Endothelial cell of umbilical vein (primary cell): ENCODE data around the gene KIF21B. TPM values are rescaled to one million over a fixed set of nuclear protein-coding genes. Genes with fewer than 3 reads are reported as not detected.

Experiments used
- BruUV-seq: library from RNA; stranded (reverse); fragments of 400-500 nt; replicated peaks from 2 replicates; lab custom pipeline; 2021; lab: Mats Ljungman, UMichigan
- CTCF ChIA-PET: fragments of 300-600, 350-600 bp; sonication (Branson Sonifier 250); formaldehyde crosslinking; loops from one replicate; lab custom pipeline; 2021; ENCODE audit warnings: antibody characterized with exemption, inconsistent platforms; lab: Charles Lee
- POLR2A ChIA-PET: fragments of 300-600, 350-600 bp; sonication (Branson Sonifier 250); formaldehyde crosslinking; loops from one replicate; lab custom pipeline; 2021; ENCODE audit warnings: antibody characterized with exemption, inconsistent platforms; lab: Charles Lee
- DNase-seq: peaks from one replicate; pipeline ENCODE4 v3.0.0-alpha.2; 2011; ENCODE audit warnings: low read depth, low spot score
- FAIRE-seq: peaks from 2 replicates; lab custom pipeline; 2011; peaks lifted over from hg19 to GRCh38; lab: Jason Lieb, UNC
- H2AFZ ChIP-seq: 2 replicates; pipeline ENCODE4 v1.6.0; 2012; ENCODE audit warnings: low read depth, low read length, control low read depth, inconsistent platforms
- H3K27ac ChIP-seq: 2 replicates; pipeline ENCODE4 v1.5.1; 2011; ENCODE audit warnings: low read depth, mild to moderate bottlenecking, control low read depth, low read length, moderate library complexity; ENCODE audit not compliant: insufficient read depth
- H3K27me3 ChIP-seq, 2 experiments: 2 replicates each; pipeline versions ENCODE4 v1.6.0 to v1.6.1; 2011; ENCODE audit warnings: low read length in 2 of 2, mixed read lengths in 1 of 2; ENCODE audit not compliant: control insufficient read depth in 2 of 2, insufficient read depth in 2 of 2
- H3K36me3 ChIP-seq, 2 experiments: 2 replicates in 1 of 2; 3 replicates in 1 of 2; pipeline ENCODE4 v1.5.1; 2011; ENCODE audit warnings: low read length in 2 of 2, mild to moderate bottlenecking in 1 of 2, moderate library complexity in 1 of 2; ENCODE audit not compliant: control insufficient read depth in 2 of 2, insufficient read depth in 2 of 2; ENCODE audit errors: extremely low read depth in 1 of 2
- H3K4me1 ChIP-seq: 3 replicates; pipeline ENCODE4 v1.5.1; 2011; ENCODE audit warnings: mild to moderate bottlenecking, low read length; ENCODE audit not compliant: control insufficient read depth, insufficient read depth; ENCODE audit errors: extremely low read depth
- H3K4me2 ChIP-seq: 2 replicates; pipeline ENCODE4 v1.6.1; 2011; ENCODE audit warnings: low read length, control low read depth, mixed read lengths; ENCODE audit not compliant: insufficient read depth
- H3K4me3 ChIP-seq, 3 experiments: fragments of 200-600 bp in 1 of 3; sonication (generic), shearing (Covaris generic) in 1 of 3; replicated peaks in 1 of 3; 2 replicates each; pipeline ENCODE4 v1.5.1; 2011 to 2016; ENCODE audit warnings: control low read depth in 3 of 3, low read length in 3 of 3, mild to moderate bottlenecking in 2 of 3, inconsistent platforms in 1 of 3, low read depth in 1 of 3, moderate library complexity in 1 of 3; ENCODE audit not compliant: insufficient read depth in 1 of 3
- H3K79me2 ChIP-seq: 2 replicates; pipeline ENCODE4 v1.6.0; 2012; ENCODE audit warnings: low read length, inconsistent platforms; ENCODE audit not compliant: control insufficient read depth, insufficient read depth
- H3K9ac ChIP-seq: replicated peaks from 2 replicates; pipeline ENCODE3; 2011; ENCODE audit warnings: low read length, control low read depth; ENCODE audit not compliant: insufficient read depth; ENCODE audit errors: extremely low read depth
- H3K9me1 ChIP-seq: replicated peaks from 3 replicates; pipeline ENCODE4 v1.6.0; 2011; ENCODE audit warnings: mild to moderate bottlenecking, low read length; ENCODE audit not compliant: control insufficient read depth, insufficient read depth; ENCODE audit errors: extremely low read depth
- H3K9me3 ChIP-seq: replicated peaks from 2 replicates; pipeline ENCODE4 v1.5.1; 2012; ENCODE audit warnings: low read length, inconsistent platforms; ENCODE audit not compliant: control insufficient read depth, insufficient read depth
- H4K20me1 ChIP-seq: replicated peaks from 2 replicates; pipeline ENCODE3; 2011; ENCODE audit warnings: mild to moderate bottlenecking, low read length; ENCODE audit not compliant: control insufficient read depth, insufficient read depth; ENCODE audit errors: extremely low read depth
- CTCF ChIP-seq, 2 donors: IDR thresholded peaks; 1 replicate in 1 of 2; 2 replicates in 1 of 2; pipeline ENCODE4 v1.5.1; 2011; ENCODE audit warnings: low read length in 2 of 2, mild to moderate bottlenecking in 2 of 2, moderate library complexity in 2 of 2, control low read depth in 1 of 2, inconsistent platforms in 1 of 2, low read depth in 1 of 2; ENCODE audit not compliant: insufficient read depth in 1 of 2; ENCODE audit errors: extremely low read depth in 1 of 2
- EZH2 ChIP-seq: IDR thresholded peaks from 2 replicates; pipeline ENCODE4 v1.6.1; 2012; ENCODE audit warnings: borderline replicate concordance, low read depth, mild to moderate bottlenecking, moderate library complexity, low read length, inconsistent platforms; ENCODE audit not compliant: severe bottlenecking
- FOS ChIP-seq: IDR thresholded peaks from 2 replicates; pipeline ENCODE4 v1.6.1; 2011; ENCODE audit warnings: mild to moderate bottlenecking, low read length, moderate library complexity, borderline replicate concordance; ENCODE audit not compliant: insufficient read depth
- GATA2 ChIP-seq: IDR thresholded peaks from 2 replicates; pipeline ENCODE4 v1.7.0; 2011; ENCODE audit warnings: low read depth, mild to moderate bottlenecking, moderate library complexity, mixed read lengths, low read length; ENCODE audit not compliant: insufficient read length, insufficient read depth
- JUN ChIP-seq: IDR thresholded peaks from 2 replicates; pipeline ENCODE4 v1.6.1; 2011; ENCODE audit warnings: borderline replicate concordance, low read depth; ENCODE audit not compliant: insufficient read length, insufficient read depth
- MYC ChIP-seq: IDR thresholded peaks from one replicate; pipeline ENCODE4 v1.6.1; 2011; ENCODE audit warnings: mild to moderate bottlenecking, low read depth, low read length
- POLR2A ChIP-seq: IDR thresholded peaks from 2 replicates; pipeline ENCODE4 v1.6.1; 2012; ENCODE audit warnings: low read depth, mild to moderate bottlenecking, control low read depth, low read length
- POLR2AphosphoS5 ChIP-seq: IDR thresholded peaks from 2 replicates; pipeline ENCODE4 v1.6.1; 2012; ENCODE audit warnings: low read depth, mild to moderate bottlenecking, control low read depth, low read length, moderate library complexity; ENCODE audit not compliant: insufficient read depth
- dilution Hi-C: fragments of 300-500 bp; cut with MboI; formaldehyde crosslinking; loops from one replicate; pipeline ENCODE4 v1.15.0; 2019; ENCODE audit warnings: low sequenced_read_pairs; ENCODE audit not compliant: extremely low pct_ligation_motif_present
- intact Hi-C: fragments of 100-400 bp; cut with micrococcal nuclease; formaldehyde crosslinking; loops from one replicate; pipeline ENCODE4 v1.10.0; 2022
- polyA plus RNA-seq, 4 experiments: library from polyadenylated mRNA; depleted of rRNA in 3 of 4; stranded (reverse) in 3 of 4; unstranded in 1 of 4; fragments of >200 nt; gene quantifications; 2 replicates each; pipeline versions ENCODE4 v1.2.1 to v1.2.3, GENCODE V29; 2011 to 2012; ENCODE audit warnings: missing spikeins in 1 of 4
- total RNA-seq: library from RNA; stranded (reverse); gene quantifications from 2 replicates; pipeline ENCODE4 v1.2.3, GENCODE V29; 2021
- TF ChIP-seq, protein P1 (sequence below): IDR thresholded peaks from 2 replicates; pipeline ENCODE4 v1.6.1; 2011; ENCODE audit not compliant: insufficient read depth, insufficient read length

The KIF21B gene
- total and polyA plus RNA-seq, 2 donors (not counting 3 experiments of a cell fraction or from before 2014, with no cell fraction given) = 1.9 to 4.4 TPM

GRCh38 chr1:200951016-200951415 is 72.5 kb downstream of the KIF21B start:
- no peak overlapping the region for H3K4me2 ChIP-seq
- no peaks in the 10 kb centered on the region for H4K20me1 ChIP-seq
- dilution Hi-C loops = no loop called here
- no peaks in the 10 kb centered on the region for H3K9me3 ChIP-seq
- intact Hi-C loops = no loop called here
- no peaks in the 10 kb centered on the region for H3K36me3 ChIP-seq
- H2AFZ ChIP-seq = no peak overlapping the region
- no peaks in the 10 kb centered on the region for H3K27me3 ChIP-seq
- H3K79me2 ChIP-seq = no peaks in the 10 kb centered on the region
- H3K4me3 ChIP-seq = no peak overlapping the region
- no peak for FAIRE-seq
- no peak overlapping the region for H3K9ac ChIP-seq
- no peaks in the 10 kb centered on the region for H3K4me1 ChIP-seq
- no peak overlapping the region for H3K27ac ChIP-seq
- CTCF ChIA-PET = interaction anchor here (1.0 kb wide), 1 partner anchor 20 kb away, joined by 3 read pairs; no protein-coding TSS in a partner anchor
- H3K9me1 ChIP-seq = no peaks in the 10 kb centered on the region
- TF ChIP-seq, protein P1, sequence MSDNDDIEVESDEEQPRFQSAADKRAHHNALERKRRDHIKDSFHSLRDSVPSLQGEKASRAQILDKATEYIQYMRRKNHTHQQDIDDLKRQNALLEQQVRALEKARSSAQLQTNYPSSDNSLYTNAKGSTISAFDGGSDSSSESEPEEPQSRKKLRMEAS = no peak
- TF ChIP-seq EZH2 (no peak), POLR2AphosphoS5 (no peak), JUN (no peak), MYC (no peak), GATA2 (no peak), CTCF (IDR thresholded peaks at IDR 0.05; ENCODE audit: extremely low read depth in 1 of 2, insufficient read depth in 1 of 2, low read depth in 1 of 2, low read length in 2 of 2) (no peak), FOS (no peak), POLR2A (no peak)
- no peak for DNase-seq
- no TSS peak for BruUV-seq
- POLR2A ChIA-PET = no interaction called here
